Neural progenitor cell (in vitro differentiated cells): ENCODE results near the gene RIPPLY3. TPM values are rescaled to one million over a fixed set of nuclear protein-coding genes. Genes with fewer than 3 reads are reported as not detected.

Experiments used
- DNase-seq: peaks from one replicate; pipeline ENCODE4 v3.0.0-alpha.2; 2016; ENCODE audit warnings: low spot score
- H2AFZ ChIP-seq: fragments of 200-600 bp; sonication (generic); replicated peaks from 2 replicates; pipeline ENCODE4 v1.6.1; 2016; ENCODE audit warnings: antibody characterized with exemption
- H3F3A ChIP-seq: fragments of 200-600 bp; sonication (generic); 2 replicates; pipeline ENCODE4 v1.6.1; 2016; ENCODE audit warnings: antibody characterized with exemption, low read depth
- H3K27ac ChIP-seq: fragments of 200-600 bp; sonication (generic); 2 replicates; pipeline ENCODE4 v1.5.1; 2016; ENCODE audit warnings: mild to moderate bottlenecking
- H3K27me3 ChIP-seq: fragments of 200-600 bp; sonication (generic); 2 replicates; pipeline ENCODE4 v1.6.1; 2016; ENCODE audit warnings: mild to moderate bottlenecking, moderate library complexity
- H3K36me3 ChIP-seq: fragments of 200-600 bp; sonication (generic); 2 replicates; pipeline ENCODE4 v1.5.1; 2016
- H3K4me1 ChIP-seq: fragments of 200-600 bp; sonication (generic); 2 replicates; pipeline ENCODE4 v1.6.1; 2016; ENCODE audit warnings: mixed run types
- H3K4me2 ChIP-seq: fragments of 200-600 bp; sonication (generic); 2 replicates; pipeline ENCODE4 v1.6.1; 2016
- H3K4me3 ChIP-seq: fragments of 200-600 bp; sonication (generic); 2 replicates; pipeline ENCODE4 v1.5.1; 2016
- H3K79me2 ChIP-seq: fragments of 200-600 bp; sonication (generic); 2 replicates; pipeline ENCODE4 v1.6.1; 2016; ENCODE audit warnings: low read depth
- H3K9ac ChIP-seq: fragments of 200-600 bp; sonication (generic); 2 replicates; pipeline ENCODE4 v1.6.1; 2016
- H3K9me3 ChIP-seq: fragments of 200-600 bp; sonication (generic); 2 replicates; pipeline ENCODE4 v1.5.1; 2016; ENCODE audit warnings: low read depth
- H4K20me1 ChIP-seq: fragments of 200-600 bp; sonication (generic); 2 replicates; pipeline ENCODE4 v1.6.1; 2016; ENCODE audit warnings: low read depth
- H3K27ac Mint-ChIP-seq: 3 replicates; pipeline ENCODE4 v1.8.0; 2021; ENCODE audit warnings: mixed read lengths
- H3K27me3 Mint-ChIP-seq: 2 replicates; pipeline ENCODE4 v1.8.0; 2022; ENCODE audit warnings: low read depth, mild to moderate bottlenecking, inconsistent platforms, moderate library complexity, mixed read lengths; ENCODE audit not compliant: insufficient read depth
- H3K36me3 Mint-ChIP-seq: 3 replicates; pipeline ENCODE4 v1.8.0; 2021; ENCODE audit warnings: mixed read lengths
- H3K4me1 Mint-ChIP-seq: 3 replicates; pipeline ENCODE4 v1.8.0; 2021; ENCODE audit warnings: mixed read lengths
- H3K4me3 Mint-ChIP-seq: 3 replicates; pipeline ENCODE4 v1.8.0; 2021; ENCODE audit warnings: mild to moderate bottlenecking, moderate library complexity, mixed read lengths
- H3K9me3 Mint-ChIP-seq: 3 replicates; pipeline ENCODE4 v1.8.0; 2020; ENCODE audit warnings: mixed read lengths
- EZH2 ChIP-seq: fragments of 200-600 bp; sonication (generic); IDR thresholded peaks from 2 replicates; pipeline ENCODE4 v1.6.1; 2017; ENCODE audit warnings: antibody characterized with exemption, mild to moderate bottlenecking, moderate library complexity
- EZH2phosphoT487 ChIP-seq: fragments of 200-600 bp; sonication (generic); IDR thresholded peaks from 2 replicates; pipeline ENCODE4 v1.6.1; 2017; ENCODE audit warnings: antibody characterized with exemption
- total RNA-seq: library from RNA; depleted of rRNA; stranded (reverse); fragments of >200 nt; gene quantifications from 2 replicates; pipeline ENCODE4 v1.2.3, GENCODE V29; 2015; ENCODE audit warnings: low replicate concordance
- TF ChIP-seq, protein P1 (sequence below): fragments of 200-600 bp; sonication (generic); IDR thresholded peaks from 2 replicates; pipeline ENCODE4 v1.5.1; 2017; ENCODE audit warnings: antibody characterized with exemption, mild to moderate bottlenecking

RIPPLY3 gene
- total RNA-seq, 1 donor from 2014 or later, result 2.8 TPM

DNA sequence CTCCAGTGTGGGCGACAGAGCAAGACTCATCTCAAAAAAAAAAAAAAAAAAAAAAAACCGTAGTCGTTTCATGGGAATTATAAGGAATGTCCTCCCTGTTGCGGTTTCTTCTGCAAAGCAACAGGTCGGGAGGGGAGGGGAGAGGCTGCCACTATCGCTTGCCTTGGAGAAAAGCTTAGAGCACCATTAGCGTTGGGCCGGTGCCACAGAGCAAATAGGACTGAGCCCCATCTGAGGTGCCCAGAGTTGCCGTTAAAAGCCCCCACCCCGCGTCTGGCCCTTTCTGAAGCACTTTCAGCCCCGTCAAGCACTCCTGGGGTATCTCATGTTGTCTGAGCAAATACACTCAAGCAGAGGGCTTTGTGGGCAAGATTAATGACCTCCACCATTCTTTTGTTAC is 2.2 kb downstream of the RIPPLY3 start:
- H3K4me3 ChIP-seq, result no peak overlapping the region
- no peak overlapping the region for H3K27ac Mint-ChIP-seq

DNA sequence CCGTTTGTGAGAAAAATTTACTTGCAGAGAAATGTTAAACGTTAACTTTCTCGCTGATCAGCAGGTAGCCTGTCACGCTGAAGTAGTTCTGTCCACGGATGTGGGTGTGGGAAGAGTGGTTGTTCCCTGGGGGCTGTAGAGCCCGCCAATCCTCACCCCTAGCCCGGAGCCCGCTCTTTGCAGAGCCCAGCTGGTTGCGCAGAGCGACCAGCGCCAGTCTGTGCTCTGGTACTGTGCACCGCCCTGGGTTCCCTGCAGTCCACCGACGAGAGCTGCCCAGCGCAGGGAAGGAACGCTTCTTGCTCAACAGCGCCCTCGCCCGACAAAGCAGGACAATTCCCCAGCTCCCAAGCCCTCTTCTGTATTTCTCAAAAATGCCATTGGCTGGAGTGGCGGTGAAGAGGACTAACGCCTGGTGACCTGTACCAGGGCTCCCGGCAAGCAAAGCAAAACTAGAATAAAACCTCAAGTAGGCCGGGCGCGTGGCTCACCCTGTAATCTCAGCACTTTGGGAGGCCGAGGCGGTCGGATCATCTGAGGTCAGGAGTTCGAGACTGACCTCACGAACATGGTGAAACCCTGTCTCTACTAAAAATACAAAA is 3.3 kb downstream of the RIPPLY3 start:
- Mint-ChIP-seq H3K4me1 (peaks cover 24% of the 10 kb centered on the region), H3K4me3 (peak overlapping the region; percentile 16), H3K27me3 (peaks cover 21% of the 10 kb centered on the region), H3K36me3 (no peaks in the 10 kb centered on the region), H3K27ac (no peak overlapping the region), H3K9me3 (no peaks in the 10 kb centered on the region)
- H3K4me3 ChIP-seq, result no peak overlapping the region
- H3K9ac ChIP-seq, result no peak overlapping the region
- H3K79me2 ChIP-seq, result no peaks in the 10 kb centered on the region
- peaks cover 36% of the 10 kb centered on the region for H3F3A ChIP-seq
- no peaks in the 10 kb centered on the region for H3K36me3 ChIP-seq
- peaks cover 9% of the 10 kb centered on the region for H3K4me1 ChIP-seq
- H3K27me3 ChIP-seq, result peaks cover 49% of the 10 kb centered on the region
- H3K27ac ChIP-seq, result no peak overlapping the region
- TF ChIP-seq EZH2phosphoT487, result no peak
- TF ChIP-seq, protein P1, sequence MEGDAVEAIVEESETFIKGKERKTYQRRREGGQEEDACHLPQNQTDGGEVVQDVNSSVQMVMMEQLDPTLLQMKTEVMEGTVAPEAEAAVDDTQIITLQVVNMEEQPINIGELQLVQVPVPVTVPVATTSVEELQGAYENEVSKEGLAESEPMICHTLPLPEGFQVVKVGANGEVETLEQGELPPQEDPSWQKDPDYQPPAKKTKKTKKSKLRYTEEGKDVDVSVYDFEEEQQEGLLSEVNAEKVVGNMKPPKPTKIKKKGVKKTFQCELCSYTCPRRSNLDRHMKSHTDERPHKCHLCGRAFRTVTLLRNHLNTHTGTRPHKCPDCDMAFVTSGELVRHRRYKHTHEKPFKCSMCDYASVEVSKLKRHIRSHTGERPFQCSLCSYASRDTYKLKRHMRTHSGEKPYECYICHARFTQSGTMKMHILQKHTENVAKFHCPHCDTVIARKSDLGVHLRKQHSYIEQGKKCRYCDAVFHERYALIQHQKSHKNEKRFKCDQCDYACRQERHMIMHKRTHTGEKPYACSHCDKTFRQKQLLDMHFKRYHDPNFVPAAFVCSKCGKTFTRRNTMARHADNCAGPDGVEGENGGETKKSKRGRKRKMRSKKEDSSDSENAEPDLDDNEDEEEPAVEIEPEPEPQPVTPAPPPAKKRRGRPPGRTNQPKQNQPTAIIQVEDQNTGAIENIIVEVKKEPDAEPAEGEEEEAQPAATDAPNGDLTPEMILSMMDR, result peak; percentile 88
- TF ChIP-seq EZH2, result no peak
- H3K9me3 ChIP-seq, result no peaks in the 10 kb centered on the region
- peak overlapping the region; percentile 54 for H3K4me2 ChIP-seq
- no peaks in the 10 kb centered on the region for H4K20me1 ChIP-seq
- H2AFZ ChIP-seq, result peak overlapping the region; percentile 58
- DNase-seq, result peak; percentile 92

More for the DNA sequence above, 2.2 kb downstream of the RIPPLY3 start:
- Histone ChIP-seq H3K4me1 (peaks cover 9% of the 10 kb centered on the region), H3K27me3 (peaks cover 60% of the 10 kb centered on the region), H3K27ac (no peak overlapping the region), H4K20me1 (no peaks in the 10 kb centered on the region), H3K9ac (no peak overlapping the region), H3K4me2 (peak overlapping the region; percentile 19), H3F3A (peaks cover 38% of the 10 kb centered on the region), H3K36me3 (no peaks in the 10 kb centered on the region), H2AFZ (no peak overlapping the region), H3K79me2 (no peaks in the 10 kb centered on the region), H3K9me3 (no peaks in the 10 kb centered on the region)
- DNase-seq, result peak; percentile 52
- no peak overlapping the region for H3K4me3 Mint-ChIP-seq
- peaks cover 24% of the 10 kb centered on the region for H3K4me1 Mint-ChIP-seq
- peaks cover 22% of the 10 kb centered on the region for H3K27me3 Mint-ChIP-seq
- TF ChIP-seq, protein P1, result no peak
- TF ChIP-seq EZH2 (no peak), EZH2phosphoT487 (no peak)
- H3K36me3 Mint-ChIP-seq, result no peaks in the 10 kb centered on the region
- H3K9me3 Mint-ChIP-seq, result no peaks in the 10 kb centered on the region

DNA sequence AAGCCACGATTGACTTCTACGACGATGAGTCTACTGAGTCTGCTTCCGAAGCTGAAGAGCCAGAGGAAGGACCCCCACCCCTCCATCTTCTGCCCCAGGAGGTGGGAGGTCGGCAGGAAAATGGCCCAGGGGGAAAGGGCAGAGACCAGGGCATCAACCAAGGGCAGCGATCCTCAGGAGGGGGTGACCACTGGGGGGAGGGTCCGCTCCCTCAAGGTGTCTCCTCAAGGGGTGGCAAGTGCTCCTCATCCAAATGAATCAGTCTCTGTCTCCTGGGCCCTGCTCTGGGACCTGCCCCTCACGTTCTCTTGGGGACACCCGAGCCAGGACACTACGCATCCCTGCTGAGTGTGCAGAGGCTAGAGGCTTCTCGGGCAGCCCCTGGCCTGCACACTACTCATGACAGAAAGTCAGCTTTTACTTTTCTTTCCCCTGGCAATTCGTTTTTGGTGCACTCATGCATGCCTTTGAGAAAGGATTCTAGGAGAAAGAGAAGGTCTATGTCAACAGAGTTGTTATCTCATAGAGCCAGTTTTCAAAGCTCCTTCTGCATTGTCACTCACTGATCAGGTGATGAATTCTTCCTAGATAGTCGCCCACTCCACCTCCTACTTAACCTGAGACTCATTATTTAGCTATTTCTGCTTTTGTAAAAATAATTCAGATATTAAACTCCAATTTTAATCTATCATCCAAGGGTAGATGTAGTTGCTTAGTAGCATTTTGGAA is 11.6 kb downstream of the RIPPLY3 start:
- no peaks in the 10 kb centered on the region for H3K4me1 Mint-ChIP-seq
- Histone ChIP-seq H3K4me3 (no peak overlapping the region), H3K79me2 (no peaks in the 10 kb centered on the region), H3K4me2 (no peak overlapping the region), H3K9me3 (no peaks in the 10 kb centered on the region), H3F3A (no peaks in the 10 kb centered on the region), H3K4me1 (no peaks in the 10 kb centered on the region), H3K27me3 (no peaks in the 10 kb centered on the region), H3K9ac (no peak overlapping the region), H4K20me1 (no peaks in the 10 kb centered on the region), H2AFZ (no peak overlapping the region), H3K36me3 (no peaks in the 10 kb centered on the region), H3K27ac (no peak overlapping the region)
- TF ChIP-seq EZH2phosphoT487, result no peak
- TF ChIP-seq EZH2, result no peak
- TF ChIP-seq, protein P1, result no peak
- H3K4me3 Mint-ChIP-seq, result no peak overlapping the region
- DNase-seq, result no peak
- peaks cover 2% of the 10 kb centered on the region for H3K27me3 Mint-ChIP-seq
- no peaks in the 10 kb centered on the region for H3K36me3 Mint-ChIP-seq
- no peaks in the 10 kb centered on the region for H3K9me3 Mint-ChIP-seq
- no peak overlapping the region for H3K27ac Mint-ChIP-seq
